ENCODE measurements around the gene PRR36.

GRCh38 chr19:7846155-7846646, 28.0 kb downstream of the PRR36 start:
- no peak for TF ChIP-seq CTCF (IDR thresholded peaks at IDR 0.05)
- TF ChIP-seq EZH2phosphoT487 (IDR thresholded peaks at IDR 0.05): no peak
- TF ChIP-seq EZH2 (IDR thresholded peaks at IDR 0.05): no peak

Measured in neural progenitor cell (in vitro differentiated cells).